Lung (tissue), 12 donors: ENCODE measurements around the gene EPS15. TPM values are rescaled to one million over a fixed set of nuclear protein-coding genes. Genes with fewer than 3 reads are reported as not detected.

Experiments used
- ATAC-seq: fragments of 200-7000 bp; cut with Tn5 transposase; one replicate; pipeline ENCODE4 v1.9.1; 2020; ENCODE audit warnings: moderate number of reproducible peaks; ENCODE audit not compliant: insufficient read depth, low FRiP score
- DNase-seq, 3 donors: peaks; one replicate each; pipeline ENCODE4 v3.0.0-alpha.2; 2013 to 2017
- H3K27ac ChIP-seq, 2 donors: one replicate each; pipeline ENCODE4 v1.5.1; 2013; ENCODE audit warnings: mild to moderate bottlenecking in 2 of 2, moderate library complexity in 2 of 2, control low read depth in 1 of 2, inconsistent platforms in 1 of 2, low read depth in 1 of 2, low read length in 1 of 2
- H3K27me3 ChIP-seq, 3 donors: one replicate each; pipeline ENCODE4 v1.5.1; 2013; ENCODE audit warnings: low read length in 2 of 3; ENCODE audit not compliant: control insufficient read depth in 3 of 3, insufficient read depth in 3 of 3
- H3K36me3 ChIP-seq, 4 donors: one replicate each; pipeline ENCODE4 v1.5.1; 2013; ENCODE audit warnings: low read length in 4 of 4, mild to moderate bottlenecking in 1 of 4, moderate library complexity in 1 of 4; ENCODE audit not compliant: control insufficient read depth in 4 of 4, insufficient read depth in 4 of 4
- H3K4me1 ChIP-seq, 5 donors: one replicate each; pipeline ENCODE4 v1.5.1; 2013; ENCODE audit warnings: low read length in 5 of 5, mild to moderate bottlenecking in 2 of 5, moderate library complexity in 1 of 5; ENCODE audit not compliant: control insufficient read depth in 5 of 5, insufficient read depth in 5 of 5
- H3K4me3 ChIP-seq: one replicate; pipeline ENCODE4 v1.5.1; 2013; ENCODE audit warnings: mild to moderate bottlenecking, control low read depth, moderate library complexity
- H3K9ac ChIP-seq, 2 donors: one replicate each; pipeline ENCODE4 v1.5.1; 2013; ENCODE audit warnings: low read length in 2 of 2, control low read depth in 1 of 2; ENCODE audit not compliant: insufficient read depth in 1 of 2
- H3K9me3 ChIP-seq, 4 donors: one replicate each; pipeline ENCODE4 v1.5.1; 2013; ENCODE audit warnings: low read length in 3 of 4, mild to moderate bottlenecking in 1 of 4, moderate library complexity in 1 of 4; ENCODE audit not compliant: control insufficient read depth in 4 of 4, insufficient read depth in 3 of 4
- WGBS, 2 donors: extraction: QIAGEN DNeasy Blood & Tissue Kit; methylation state at CpG; one replicate each; pipeline ENCODE4 v1.1.7; 2013; 5-methylcytosine and 5-hydroxymethylcytosine counted together
- polyA plus RNA-seq, 2 donors: library from polyadenylated mRNA; stranded (reverse); fragments of 200-250 nt; gene quantifications; one replicate each; pipeline ENCODE4 v1.2.1, GENCODE V29; 2013
- total RNA-seq, 2 donors: library from RNA; depleted of rRNA in 1 of 2; stranded (reverse); fragments of >200 nt in 1 of 2; gene quantifications; one replicate each; pipeline ENCODE4 v1.2.1, GENCODE V29; 2014 to 2021
- TF ChIP-seq, protein P1 (sequence below): IDR thresholded peaks from 2 replicates; pipeline ENCODE4 v1.5.1; 2012; ENCODE audit warnings: mild to moderate bottlenecking; ENCODE audit errors: control extremely low read depth, extremely low read depth
- donor health status: control.
- donor health status: control.
- donor health status: Bipolar disorder and iron deficiency.
- donor health status: healthy.
- donor health status: DM: yes; HTN: yes; CAD: no.

Gene EPS15
- total and polyA plus RNA-seq, 4 donors, result 19.2 to 87.2 (median 45.5) TPM

DNA sequence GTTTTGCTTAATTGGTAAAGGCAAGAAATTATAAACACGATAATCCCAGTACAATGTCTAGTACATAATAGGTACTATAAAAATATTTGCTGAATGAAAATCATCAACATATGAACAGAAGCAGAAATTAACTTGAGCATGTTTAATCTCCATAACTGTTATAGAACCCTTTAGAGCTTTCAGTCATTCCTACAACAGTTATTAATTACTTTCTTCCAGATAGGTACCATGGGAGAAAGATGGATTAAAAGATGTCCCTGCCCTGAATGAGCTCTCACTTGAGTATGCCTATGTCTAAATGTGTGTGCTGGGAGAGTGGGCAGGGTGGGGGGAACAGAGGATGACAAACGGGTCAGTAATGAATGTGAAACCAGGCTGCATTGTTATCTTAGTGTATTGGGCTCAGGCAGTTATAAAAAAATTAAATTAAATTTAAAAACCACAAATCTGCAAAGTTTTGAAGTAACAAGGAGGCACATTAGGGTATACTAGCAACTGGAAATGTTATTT lies 2.4 kb downstream of the EPS15 start:
- H3K27me3 ChIP-seq, result no peaks in the 10 kb centered on the region

DNA sequence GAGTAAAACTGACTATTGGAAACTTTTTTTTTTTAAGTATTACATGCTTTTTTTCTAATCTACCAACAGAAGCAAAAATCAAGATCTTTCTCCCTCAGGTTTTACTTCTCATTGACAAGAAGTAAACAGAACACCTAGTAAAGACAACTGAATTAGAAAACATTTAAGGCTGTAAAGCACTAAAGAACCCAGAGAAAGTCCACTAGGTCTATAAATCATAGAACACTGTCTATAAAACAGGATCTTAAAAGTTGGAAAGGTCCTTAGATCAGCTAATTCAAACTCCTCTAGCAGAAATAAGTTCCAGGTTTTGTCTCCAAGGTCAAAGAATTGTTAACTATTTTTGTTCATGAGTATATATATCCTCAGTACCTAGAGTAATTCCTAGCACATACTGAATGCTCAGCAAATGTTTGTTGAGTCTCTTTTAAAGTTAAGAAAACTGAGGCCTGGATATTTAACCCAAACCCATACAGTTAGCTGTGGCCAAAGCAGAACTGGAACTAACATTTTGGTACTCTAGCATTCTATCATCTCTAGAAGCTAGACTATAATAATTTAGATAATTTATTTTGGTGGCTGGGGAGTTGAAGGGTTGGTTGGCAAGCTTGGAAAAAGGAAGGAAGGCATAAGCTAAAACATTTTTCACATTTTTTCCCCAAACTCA lies 3.0 kb downstream of the EPS15 start:
- H3K9ac ChIP-seq, result no peak overlapping the region
- H3K27ac ChIP-seq, result peak overlapping the region in 1 of 2 donors; percentile 26
- no peaks in the 10 kb centered on the region for H3K9me3 ChIP-seq
- H3K36me3 ChIP-seq, result no peaks in the 10 kb centered on the region
- DNase-seq (no peak), ATAC-seq (no peak)
- TF ChIP-seq, protein P1, sequence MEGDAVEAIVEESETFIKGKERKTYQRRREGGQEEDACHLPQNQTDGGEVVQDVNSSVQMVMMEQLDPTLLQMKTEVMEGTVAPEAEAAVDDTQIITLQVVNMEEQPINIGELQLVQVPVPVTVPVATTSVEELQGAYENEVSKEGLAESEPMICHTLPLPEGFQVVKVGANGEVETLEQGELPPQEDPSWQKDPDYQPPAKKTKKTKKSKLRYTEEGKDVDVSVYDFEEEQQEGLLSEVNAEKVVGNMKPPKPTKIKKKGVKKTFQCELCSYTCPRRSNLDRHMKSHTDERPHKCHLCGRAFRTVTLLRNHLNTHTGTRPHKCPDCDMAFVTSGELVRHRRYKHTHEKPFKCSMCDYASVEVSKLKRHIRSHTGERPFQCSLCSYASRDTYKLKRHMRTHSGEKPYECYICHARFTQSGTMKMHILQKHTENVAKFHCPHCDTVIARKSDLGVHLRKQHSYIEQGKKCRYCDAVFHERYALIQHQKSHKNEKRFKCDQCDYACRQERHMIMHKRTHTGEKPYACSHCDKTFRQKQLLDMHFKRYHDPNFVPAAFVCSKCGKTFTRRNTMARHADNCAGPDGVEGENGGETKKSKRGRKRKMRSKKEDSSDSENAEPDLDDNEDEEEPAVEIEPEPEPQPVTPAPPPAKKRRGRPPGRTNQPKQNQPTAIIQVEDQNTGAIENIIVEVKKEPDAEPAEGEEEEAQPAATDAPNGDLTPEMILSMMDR, result no peak
- peaks cover 1 to 25% (median 11%) of the 10 kb centered on the region in 5 donors for H3K4me1 ChIP-seq
- H3K27me3 ChIP-seq, result no peaks in the 10 kb centered on the region
- H3K4me3 ChIP-seq, result no peak overlapping the region

More for the DNA sequence above, 2.4 kb downstream of the EPS15 start:
- TF ChIP-seq, protein P1, result no peak
- H3K4me1 ChIP-seq, result peaks cover 1 to 25% (median 11%) of the 10 kb centered on the region in 5 donors
- peak overlapping the region in 1 of 2 donors; percentile 26 for H3K27ac ChIP-seq
- no peak overlapping the region for H3K4me3 ChIP-seq
- H3K9ac ChIP-seq, result no peak overlapping the region
- no peak for DNase-seq
- ATAC-seq, result no peak
- no peaks in the 10 kb centered on the region for H3K9me3 ChIP-seq
- WGBS, 2 donors, result 26 to 46% methylated on average over 2 of the region's 2 CpGs
- no peaks in the 10 kb centered on the region for H3K36me3 ChIP-seq

DNA sequence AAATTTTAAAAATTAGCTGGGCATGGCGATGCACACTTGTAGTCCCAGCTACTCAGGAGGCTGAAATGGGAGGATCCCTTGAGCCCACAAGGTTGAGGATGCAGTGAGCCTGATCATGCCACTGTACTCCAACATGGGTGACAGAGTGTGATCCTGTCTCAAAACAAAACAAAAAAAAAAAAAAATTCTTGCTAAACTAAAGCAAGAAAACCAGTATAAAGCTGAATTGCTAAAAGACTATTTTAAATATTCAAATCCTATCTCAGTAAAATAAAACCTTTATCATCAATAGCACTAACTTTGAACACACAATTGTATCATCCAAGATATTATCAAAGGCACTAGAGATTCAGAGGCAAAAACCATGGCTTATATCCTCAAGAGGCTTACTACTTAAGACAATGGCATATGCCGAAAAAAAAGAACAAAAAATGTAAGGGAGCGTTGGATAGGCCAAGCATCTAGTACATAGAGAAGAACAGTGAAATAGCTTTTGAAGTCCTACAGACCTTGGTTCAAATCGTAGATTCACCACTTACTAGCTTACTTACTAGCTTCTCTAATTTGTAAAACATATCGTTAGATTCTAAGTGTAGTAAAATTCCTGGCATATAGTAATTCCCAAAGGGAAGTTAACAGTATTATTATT lies 3.6 kb downstream of the EPS15 start:
- H3K4me3 ChIP-seq, result no peak overlapping the region
- 79 to 80% methylated on average over 5 of the region's 5 CpGs for WGBS, 2 donors
- peaks cover 1 to 25% (median 11%) of the 10 kb centered on the region in 5 donors for H3K4me1 ChIP-seq

More for the DNA sequence above, 3.6 kb downstream of the EPS15 start:
- Histone ChIP-seq H3K9me3 (no peaks in the 10 kb centered on the region), H3K36me3 (no peaks in the 10 kb centered on the region), H3K27me3 (no peaks in the 10 kb centered on the region), H3K27ac (no peak overlapping the region), H3K9ac (no peak overlapping the region)
- TF ChIP-seq, protein P1, result no peak
- no peak for ATAC-seq
- no peak for DNase-seq
